ENCODE data around the gene INPP4B. TPM values are rescaled to one million over a fixed set of nuclear protein-coding genes. Genes with fewer than 3 reads are reported as not detected.
A peak's percentile ranks its signal among the peaks of the same experiment; 100 is the strongest.

The INPP4B gene
- total and polyA plus RNA-seq, 7 donors = 4.2 to 27.3 (median 17.2) TPM

- H3K27ac ChIP-seq = peak overlapping the region in 1 of 4 donors; percentile 2
- H3K27me3 ChIP-seq = no peaks in the 10 kb centered on the region
- H3K9me3 ChIP-seq = peaks cover 0 to 6% (median 0%) of the 10 kb centered on the region in 4 donors
- peaks cover 0 to 18% (median 12%) of the 10 kb centered on the region in 4 donors for H3K4me1 ChIP-seq
- no peak overlapping the region for H3K4me3 ChIP-seq
- no peak for TF ChIP-seq EP300 (IDR thresholded peaks at IDR 0.05)
- TF ChIP-seq POLR2AphosphoS5 (IDR thresholded peaks at IDR 0.05) = no peak
- no peak for TF ChIP-seq POLR2A (IDR thresholded peaks at IDR 0.05)
- TF ChIP-seq CTCF (IDR thresholded peaks at IDR 0.05) = no peak
- intact Hi-C loops (cut with DNase I) = no loop called here
- no peak for DNase-seq
- WGBS, 2 donors = 18 to 50% methylated on average over 2 of the region's 2 CpGs
- H3K36me3 ChIP-seq = no peaks in the 10 kb centered on the region
Observed at GRCh38 chr4:142373610-142374009, 472.5 kb downstream of the INPP4B start.

GRCh38 chr4:142372530-142373260, 473.4 kb downstream of the INPP4B start:
- Histone ChIP-seq H3K27ac (no peak overlapping the region), H3K27me3 (no peaks in the 10 kb centered on the region), H3K9me3 (peaks cover 0 to 6% (median 0%) of the 10 kb centered on the region in 4 donors), H3K4me1 (peaks cover 0 to 16% (median 11%) of the 10 kb centered on the region in 4 donors), H3K4me3 (no peak overlapping the region), H3K36me3 (no peaks in the 10 kb centered on the region)
- TF ChIP-seq POLR2AphosphoS5 (IDR thresholded peaks at IDR 0.05) (no peak), CTCF (IDR thresholded peaks at IDR 0.05) (no peak), EP300 (IDR thresholded peaks at IDR 0.05) (no peak), POLR2A (IDR thresholded peaks at IDR 0.05) (no peak)
- WGBS, 2 donors = 87 to 93% methylated on average over 2 of the region's 2 CpGs
- intact Hi-C loops (cut with DNase I) = no loop called here
- no peak for DNase-seq

GRCh38 chr4:142369141-142369540, 477.0 kb downstream of the INPP4B start:
- Histone ChIP-seq H3K4me3 (no peak overlapping the region), H3K27me3 (no peaks in the 10 kb centered on the region), H3K9me3 (peaks cover 0 to 6% (median 0%) of the 10 kb centered on the region in 4 donors), H3K36me3 (no peaks in the 10 kb centered on the region), H3K27ac (no peak overlapping the region), H3K4me1 (peaks cover 0 to 23% (median 11%) of the 10 kb centered on the region in 4 donors)
- intact Hi-C loops (cut with DNase I) = no loop called here
- WGBS, 2 donors = 92 to 96% methylated on average over 3 of the region's 3 CpGs
- DNase-seq = no peak
- TF ChIP-seq EP300 (IDR thresholded peaks at IDR 0.05) (no peak), POLR2AphosphoS5 (IDR thresholded peaks at IDR 0.05) (no peak), POLR2A (IDR thresholded peaks at IDR 0.05) (no peak), CTCF (IDR thresholded peaks at IDR 0.05) (no peak)

GRCh38 chr4:142367418-142368180, 478.5 kb downstream of the INPP4B start:
- H3K27me3 ChIP-seq = no peaks in the 10 kb centered on the region
- no peaks in the 10 kb centered on the region for H3K36me3 ChIP-seq
- H3K9me3 ChIP-seq = peaks cover 0 to 6% (median 0%) of the 10 kb centered on the region in 4 donors
- H3K4me3 ChIP-seq = no peak overlapping the region
- H3K4me1 ChIP-seq = peaks cover 0 to 13% (median under 1%) of the 10 kb centered on the region in 4 donors
- WGBS, 2 donors = 60 to 68% methylated on average over 6 of the region's 6 CpGs
- no peak for DNase-seq
- intact Hi-C loops (cut with DNase I) = no loop called here
- no peak overlapping the region for H3K27ac ChIP-seq
- no peak for TF ChIP-seq POLR2A (IDR thresholded peaks at IDR 0.05)

GRCh38 chr4:142366769-142367181, 479.3 kb downstream of the INPP4B start:
- DNase-seq = no peak
- Histone ChIP-seq H3K9me3 (peaks cover 0 to 6% (median 0%) of the 10 kb centered on the region in 4 donors), H3K27ac (no peak overlapping the region), H3K27me3 (no peaks in the 10 kb centered on the region), H3K4me3 (no peak overlapping the region), H3K36me3 (no peaks in the 10 kb centered on the region), H3K4me1 (peaks cover 0 to 7% (median 0%) of the 10 kb centered on the region in 4 donors)
- TF ChIP-seq EP300 (IDR thresholded peaks at IDR 0.05) (no peak), CTCF (IDR thresholded peaks at IDR 0.05) (no peak), POLR2AphosphoS5 (IDR thresholded peaks at IDR 0.05) (no peak), POLR2A (IDR thresholded peaks at IDR 0.05) (no peak)
- intact Hi-C loops (cut with DNase I) = no loop called here
